ENCODE results near the gene COL18A1. TPM values are rescaled to one million over a fixed set of nuclear protein-coding genes. Genes with fewer than 3 reads are reported as not detected.

The COL18A1 gene
- total and polyA plus RNA-seq, 4 donors = 44.9 to 308 (median 232) TPM

DNA sequence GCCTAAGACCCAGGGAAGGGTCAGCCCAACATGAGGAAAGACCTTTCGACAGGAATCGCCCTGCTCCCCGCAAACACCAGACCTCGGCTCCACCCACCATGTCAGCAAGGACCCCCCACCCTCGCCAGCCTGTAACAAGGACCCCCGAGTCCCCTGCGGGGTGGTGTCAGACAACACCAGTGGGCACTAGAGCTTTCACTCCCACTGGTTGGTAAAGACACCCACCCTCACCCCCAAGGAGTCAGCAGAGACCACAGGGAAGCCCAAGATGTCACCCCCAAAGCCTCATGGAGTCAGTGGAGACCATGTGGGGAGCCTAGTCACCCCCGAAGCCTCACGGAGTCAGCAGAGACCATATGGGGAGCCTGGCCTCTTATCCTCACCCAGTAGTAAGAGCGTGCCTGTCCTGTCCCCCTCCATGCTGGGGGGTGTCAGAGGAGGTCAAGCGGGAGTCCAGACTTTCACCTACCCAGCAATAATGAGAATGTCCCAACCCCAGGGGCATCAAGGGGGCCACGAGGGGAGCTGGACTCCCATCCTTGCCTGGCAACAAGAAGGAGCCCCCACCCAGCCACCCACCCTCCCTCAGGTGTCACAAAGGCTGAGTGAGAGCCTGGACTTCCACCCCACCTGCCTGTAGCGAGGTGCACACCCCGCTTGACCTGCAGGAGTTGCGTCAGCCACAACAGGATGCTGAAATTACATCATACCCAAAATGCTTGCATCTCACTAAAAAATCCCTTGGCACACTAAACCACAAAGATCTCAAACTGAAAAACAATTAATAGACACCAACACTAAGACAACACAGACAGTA lies 112.5 kb downstream of the COL18A1 start:
- Histone ChIP-seq H3K27me3 (ENCODE audit: control insufficient read depth in 4 of 4, insufficient read depth in 4 of 4, low read length in 3 of 4) (no peaks in the 10 kb centered on the region), H3K9me3 (ENCODE audit: control insufficient read depth in 4 of 4, low read length in 3 of 4) (peaks cover 0 to 5% (median 1%) of the 10 kb centered on the region in 4 donors), H3K27ac (ENCODE audit: low read depth in 1 of 2, low read length in 2 of 2) (peak overlapping the region in 1 of 2 donors; percentile 22), H3K36me3 (ENCODE audit: control insufficient read depth in 4 of 4, insufficient read depth in 3 of 4, low read depth in 1 of 4, low read length in 3 of 4) (peaks cover 2 to 5% (median 3%) of the 10 kb centered on the region in 4 donors), H3K4me3 (ENCODE audit: low read depth in 1 of 3, low read length in 3 of 3) (no peak overlapping the region), H3K4me1 (ENCODE audit: control insufficient read depth in 4 of 4, insufficient read depth in 4 of 4, low read length in 3 of 4) (peaks cover 0 to 9% (median 3%) of the 10 kb centered on the region in 4 donors), H3K9ac (ENCODE audit: low read depth in 1 of 2, low read length in 2 of 2) (no peak overlapping the region)
- no peak for DNase-seq (ENCODE audit: low spot score)
- 79% methylated on average over 15 of the region's 15 CpGs for WGBS
- TF ChIP-seq HNF4A (conservative IDR thresholded peaks at IDR 0.05) (peak; percentile 51 to 72), RAD21 (IDR thresholded peaks at IDR 0.05) (peak in 1 of 2 donors; percentile 34), SP1 (IDR thresholded peaks at IDR 0.05) (peak; percentile 51), RXRA (IDR thresholded peaks at IDR 0.05) (peak; percentile 63 to 91)
- TF ChIP-seq, protein P1, sequence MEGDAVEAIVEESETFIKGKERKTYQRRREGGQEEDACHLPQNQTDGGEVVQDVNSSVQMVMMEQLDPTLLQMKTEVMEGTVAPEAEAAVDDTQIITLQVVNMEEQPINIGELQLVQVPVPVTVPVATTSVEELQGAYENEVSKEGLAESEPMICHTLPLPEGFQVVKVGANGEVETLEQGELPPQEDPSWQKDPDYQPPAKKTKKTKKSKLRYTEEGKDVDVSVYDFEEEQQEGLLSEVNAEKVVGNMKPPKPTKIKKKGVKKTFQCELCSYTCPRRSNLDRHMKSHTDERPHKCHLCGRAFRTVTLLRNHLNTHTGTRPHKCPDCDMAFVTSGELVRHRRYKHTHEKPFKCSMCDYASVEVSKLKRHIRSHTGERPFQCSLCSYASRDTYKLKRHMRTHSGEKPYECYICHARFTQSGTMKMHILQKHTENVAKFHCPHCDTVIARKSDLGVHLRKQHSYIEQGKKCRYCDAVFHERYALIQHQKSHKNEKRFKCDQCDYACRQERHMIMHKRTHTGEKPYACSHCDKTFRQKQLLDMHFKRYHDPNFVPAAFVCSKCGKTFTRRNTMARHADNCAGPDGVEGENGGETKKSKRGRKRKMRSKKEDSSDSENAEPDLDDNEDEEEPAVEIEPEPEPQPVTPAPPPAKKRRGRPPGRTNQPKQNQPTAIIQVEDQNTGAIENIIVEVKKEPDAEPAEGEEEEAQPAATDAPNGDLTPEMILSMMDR (IDR thresholded peaks at IDR 0.05; ENCODE audit: low read depth, low read length, missing input control) = no peak
- TF ChIP-seq, protein P2, sequence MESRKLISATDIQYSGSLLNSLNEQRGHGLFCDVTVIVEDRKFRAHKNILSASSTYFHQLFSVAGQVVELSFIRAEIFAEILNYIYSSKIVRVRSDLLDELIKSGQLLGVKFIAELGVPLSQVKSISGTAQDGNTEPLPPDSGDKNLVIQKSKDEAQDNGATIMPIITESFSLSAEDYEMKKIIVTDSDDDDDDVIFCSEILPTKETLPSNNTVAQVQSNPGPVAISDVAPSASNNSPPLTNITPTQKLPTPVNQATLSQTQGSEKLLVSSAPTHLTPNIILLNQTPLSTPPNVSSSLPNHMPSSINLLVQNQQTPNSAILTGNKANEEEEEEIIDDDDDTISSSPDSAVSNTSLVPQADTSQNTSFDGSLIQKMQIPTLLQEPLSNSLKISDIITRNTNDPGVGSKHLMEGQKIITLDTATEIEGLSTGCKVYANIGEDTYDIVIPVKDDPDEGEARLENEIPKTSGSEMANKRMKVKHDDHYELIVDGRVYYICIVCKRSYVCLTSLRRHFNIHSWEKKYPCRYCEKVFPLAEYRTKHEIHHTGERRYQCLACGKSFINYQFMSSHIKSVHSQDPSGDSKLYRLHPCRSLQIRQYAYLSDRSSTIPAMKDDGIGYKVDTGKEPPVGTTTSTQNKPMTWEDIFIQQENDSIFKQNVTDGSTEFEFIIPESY (IDR thresholded peaks at IDR 0.05) = no peak
- TF ChIP-seq, protein P3, sequence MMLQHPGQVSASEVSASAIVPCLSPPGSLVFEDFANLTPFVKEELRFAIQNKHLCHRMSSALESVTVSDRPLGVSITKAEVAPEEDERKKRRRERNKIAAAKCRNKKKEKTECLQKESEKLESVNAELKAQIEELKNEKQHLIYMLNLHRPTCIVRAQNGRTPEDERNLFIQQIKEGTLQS (IDR thresholded peaks at IDR 0.05) = peak; percentile 95

DNA sequence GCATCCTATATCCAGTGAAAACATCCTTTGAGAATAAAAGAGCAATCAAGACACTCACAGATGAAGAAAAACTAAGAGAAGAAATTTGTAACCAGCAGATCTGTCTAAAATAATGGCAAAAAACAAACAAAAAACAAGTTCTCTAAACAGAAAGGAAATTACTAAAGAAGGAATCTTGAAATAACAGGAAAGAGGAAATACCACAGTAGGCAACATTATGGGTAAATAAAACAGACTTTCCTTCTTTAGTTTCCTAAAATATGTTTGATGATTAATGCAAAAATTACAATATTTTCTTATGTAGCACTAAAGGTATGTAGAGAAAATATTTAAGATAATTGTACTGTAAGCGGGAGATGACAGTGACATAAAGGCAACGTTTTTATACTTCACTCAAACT lies 113.8 kb downstream of the COL18A1 start:
- Histone ChIP-seq H3K9me3 (ENCODE audit: control insufficient read depth in 4 of 4, low read length in 3 of 4) (peaks cover 0 to 5% (median 1%) of the 10 kb centered on the region in 4 donors), H3K36me3 (ENCODE audit: control insufficient read depth in 4 of 4, insufficient read depth in 3 of 4, low read depth in 1 of 4, low read length in 3 of 4) (peaks cover 2 to 6% (median 5%) of the 10 kb centered on the region in 4 donors), H3K27ac (ENCODE audit: low read depth in 1 of 2, low read length in 2 of 2) (no peak overlapping the region), H3K4me3 (ENCODE audit: low read depth in 1 of 3, low read length in 3 of 3) (no peak overlapping the region), H3K9ac (ENCODE audit: low read depth in 1 of 2, low read length in 2 of 2) (no peak overlapping the region), H3K27me3 (ENCODE audit: control insufficient read depth in 4 of 4, insufficient read depth in 4 of 4, low read length in 3 of 4) (no peaks in the 10 kb centered on the region), H3K4me1 (ENCODE audit: control insufficient read depth in 4 of 4, insufficient read depth in 4 of 4, low read length in 3 of 4) (peaks cover 0 to 7% (median 5%) of the 10 kb centered on the region in 4 donors)
- WGBS = 94% methylated on average over 2 of the region's 2 CpGs
- TF ChIP-seq, protein P2 (IDR thresholded peaks at IDR 0.05) = no peak
- no peak for TF ChIP-seq FOXA2 (IDR thresholded peaks at IDR 0.05)
- no peak for TF ChIP-seq YY1 (IDR thresholded peaks at IDR 0.05)
- no peak for DNase-seq (ENCODE audit: low spot score)

All from liver (tissue), 9 donors.